GM06990 (cell line): ENCODE results near the gene MAP3K5.

ENCODE experiments used
- DNase-seq: peaks from one replicate; pipeline ENCODE4 v3.0.0-alpha.2; 2011; ENCODE audit not compliant: insufficient read length; ENCODE audit errors: extremely low read depth
- H3K27me3 ChIP-seq: replicated peaks from 2 replicates; pipeline ENCODE4 v1.6.0; 2011; ENCODE audit warnings: low read length; ENCODE audit not compliant: control insufficient read depth, insufficient read depth
- H3K36me3 ChIP-seq: 2 replicates; pipeline ENCODE4 v1.5.1; 2011; ENCODE audit warnings: low read length; ENCODE audit not compliant: control insufficient read depth, insufficient read depth
- H3K4me3 ChIP-seq: replicated peaks from 2 replicates; pipeline ENCODE4 v1.5.1; 2011; ENCODE audit warnings: low read depth, mild to moderate bottlenecking, control low read depth, low read length
- TF ChIP-seq, protein P1 (sequence below): IDR thresholded peaks from 2 replicates; pipeline ENCODE4 v1.5.1; 2011; ENCODE audit warnings: low read length, control low read depth, mild to moderate bottlenecking, inconsistent platforms; ENCODE audit not compliant: insufficient read depth, poor library complexity, severe bottlenecking

MAP3K5 gene

GRCh38 chr6:136682292-136682691 lies 110.0 kb downstream of the MAP3K5 start:
- no peak for DNase-seq
- peaks cover 6% of the 10 kb centered on the region for H3K36me3 ChIP-seq
- H3K4me3 ChIP-seq, result no peak overlapping the region
- no peaks in the 10 kb centered on the region for H3K27me3 ChIP-seq
- TF ChIP-seq, protein P1, sequence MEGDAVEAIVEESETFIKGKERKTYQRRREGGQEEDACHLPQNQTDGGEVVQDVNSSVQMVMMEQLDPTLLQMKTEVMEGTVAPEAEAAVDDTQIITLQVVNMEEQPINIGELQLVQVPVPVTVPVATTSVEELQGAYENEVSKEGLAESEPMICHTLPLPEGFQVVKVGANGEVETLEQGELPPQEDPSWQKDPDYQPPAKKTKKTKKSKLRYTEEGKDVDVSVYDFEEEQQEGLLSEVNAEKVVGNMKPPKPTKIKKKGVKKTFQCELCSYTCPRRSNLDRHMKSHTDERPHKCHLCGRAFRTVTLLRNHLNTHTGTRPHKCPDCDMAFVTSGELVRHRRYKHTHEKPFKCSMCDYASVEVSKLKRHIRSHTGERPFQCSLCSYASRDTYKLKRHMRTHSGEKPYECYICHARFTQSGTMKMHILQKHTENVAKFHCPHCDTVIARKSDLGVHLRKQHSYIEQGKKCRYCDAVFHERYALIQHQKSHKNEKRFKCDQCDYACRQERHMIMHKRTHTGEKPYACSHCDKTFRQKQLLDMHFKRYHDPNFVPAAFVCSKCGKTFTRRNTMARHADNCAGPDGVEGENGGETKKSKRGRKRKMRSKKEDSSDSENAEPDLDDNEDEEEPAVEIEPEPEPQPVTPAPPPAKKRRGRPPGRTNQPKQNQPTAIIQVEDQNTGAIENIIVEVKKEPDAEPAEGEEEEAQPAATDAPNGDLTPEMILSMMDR, result no peak

- no peak for DNase-seq
- Histone ChIP-seq H3K27me3 (no peaks in the 10 kb centered on the region), H3K36me3 (peaks cover 3% of the 10 kb centered on the region), H3K4me3 (no peak overlapping the region)
- TF ChIP-seq, protein P1, result no peak
Measured at GRCh38 chr6:136677822-136678221, 114.5 kb downstream of the MAP3K5 start.

GRCh38 chr6:136677344-136677743 lies 114.9 kb downstream of the MAP3K5 start:
- no peak overlapping the region for H3K4me3 ChIP-seq
- TF ChIP-seq, protein P1, result no peak
- no peak for DNase-seq
- peaks cover 3% of the 10 kb centered on the region for H3K36me3 ChIP-seq
- H3K27me3 ChIP-seq, result no peaks in the 10 kb centered on the region

GRCh38 chr6:136676075-136676474 lies 116.2 kb downstream of the MAP3K5 start:
- TF ChIP-seq, protein P1, result no peak
- no peaks in the 10 kb centered on the region for H3K27me3 ChIP-seq
- DNase-seq, result no peak
- peaks cover 2% of the 10 kb centered on the region for H3K36me3 ChIP-seq
- H3K4me3 ChIP-seq, result no peak overlapping the region

- H3K36me3 ChIP-seq, result peaks cover 3% of the 10 kb centered on the region
- H3K27me3 ChIP-seq, result no peaks in the 10 kb centered on the region
- TF ChIP-seq, protein P1, result no peak
- no peak for DNase-seq
- H3K4me3 ChIP-seq, result no peak overlapping the region
Measured at GRCh38 chr6:136673571-136673970, 118.7 kb downstream of the MAP3K5 start.

- H3K4me3 ChIP-seq, result no peak overlapping the region
- DNase-seq, result no peak
- TF ChIP-seq, protein P1, result no peak
- no peaks in the 10 kb centered on the region for H3K27me3 ChIP-seq
- H3K36me3 ChIP-seq, result peaks cover 4% of the 10 kb centered on the region
Measured at GRCh38 chr6:136672144-136672543, 120.1 kb downstream of the MAP3K5 start.
